Measurements from ENCODE around the gene SREK1.
A peak's percentile ranks its signal among the peaks of the same experiment; 100 is the strongest.
"Not testable (repeated sequence)": the region's sequence is repeated elsewhere in the genome, so short reads cannot be mapped to it uniquely, and the experiment has no call there.

SREK1 gene

GRCh38 chr5:66222896-66223295 lies 78.8 kb downstream of the SREK1 start:
- DNase-seq = not testable (repeated sequence)

GRCh38 chr5:66223637-66224036 lies 79.5 kb downstream of the SREK1 start:
- peak in 1 of 2 experiments; percentile 15 for DNase-seq

DNA sequence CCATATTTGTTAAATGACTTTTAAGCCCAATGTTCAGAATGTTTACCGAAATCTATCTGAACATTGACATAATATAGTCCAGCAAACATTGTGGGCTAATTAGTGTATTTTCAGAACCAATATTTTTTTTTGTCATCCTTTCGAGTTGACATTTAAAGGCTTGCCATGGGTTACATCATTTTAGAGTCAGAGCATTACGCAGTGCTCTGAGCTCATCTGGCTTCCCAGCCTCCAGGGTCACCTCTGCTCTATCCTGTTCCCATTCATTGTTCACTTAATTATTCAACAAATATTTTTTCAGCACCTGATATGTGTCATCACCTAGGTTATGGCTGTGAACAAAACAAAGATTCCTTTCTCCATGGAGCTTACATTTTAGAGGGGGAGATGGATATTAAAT lies 80.2 kb downstream of the SREK1 start:
- DNase-seq = no peak

GRCh38 chr5:66224773-66225553 lies 80.9 kb downstream of the SREK1 start:
- no peak for DNase-seq

DNA sequence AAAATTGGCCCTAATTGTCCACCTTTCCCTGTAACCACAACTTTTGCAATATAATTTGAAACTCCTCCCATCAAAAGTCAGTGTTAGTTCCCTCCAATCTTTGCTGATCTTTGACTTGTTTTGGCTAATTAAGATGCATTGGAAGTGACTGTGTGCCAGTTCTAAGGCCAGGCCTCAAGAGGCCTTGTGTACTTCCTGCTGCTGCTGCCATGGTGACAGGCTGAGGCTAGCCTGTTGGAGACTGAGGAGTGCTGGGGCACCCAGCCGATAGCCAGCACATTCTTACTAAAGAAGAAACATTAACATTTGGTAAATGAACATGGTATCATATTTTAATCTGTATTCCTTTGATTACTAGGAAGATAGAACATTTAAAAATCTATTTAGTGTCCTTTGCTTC lies 86.5 kb downstream of the SREK1 start:
- DNase-seq = no peak

DNA sequence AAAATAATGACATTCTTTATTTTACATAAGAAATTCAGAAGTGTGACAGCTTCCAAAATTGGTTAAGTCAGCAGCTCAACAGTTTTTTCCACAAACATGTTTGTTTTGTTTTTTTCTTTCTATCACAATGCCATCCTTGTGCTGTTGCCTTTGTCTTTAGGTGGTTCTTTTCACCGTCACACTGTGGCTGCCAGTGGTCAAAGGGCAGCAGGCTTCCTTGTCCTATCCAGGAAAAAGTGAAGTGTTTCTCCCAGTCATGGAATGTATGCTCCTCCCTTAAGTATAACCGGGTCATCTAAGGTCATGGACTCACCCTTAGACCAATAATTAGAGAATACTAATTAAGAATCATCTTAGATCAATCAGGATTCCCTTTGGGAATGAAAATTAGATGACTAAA lies 87.4 kb downstream of the SREK1 start:
- no peak for DNase-seq

DNA sequence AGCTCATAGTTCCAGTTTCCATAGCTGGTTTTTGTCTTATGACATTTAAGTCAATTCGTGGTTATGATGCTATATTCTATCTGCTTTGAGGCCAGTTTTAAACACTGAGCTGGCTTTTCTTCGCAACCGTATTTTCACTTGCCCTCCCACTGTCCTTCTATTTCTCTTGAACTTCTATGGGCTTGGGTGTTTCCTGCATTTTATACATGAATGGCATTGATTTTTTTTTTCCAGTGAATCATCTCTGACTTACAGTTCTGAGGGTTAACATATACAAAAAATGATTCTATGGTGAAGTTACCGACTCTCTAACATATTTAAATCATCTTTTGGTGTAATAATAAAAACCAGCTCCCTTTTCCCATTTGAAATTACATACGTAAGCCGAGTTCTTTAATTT lies 88.2 kb downstream of the SREK1 start:
- DNase-seq = no peak

- no peak for DNase-seq
Measured at GRCh38 chr5:66232706-66233445, 88.8 kb downstream of the SREK1 start.

Data from activated CD4-positive, alpha-beta T cell treated with anti-CD3 and anti-CD28 coated beads, Interleukin-2, amount 50 U/mL, for 48 hours (primary cell).